Esophagus muscularis mucosa (tissue), 4 donors: Measurements from ENCODE around the gene CARD14. TPM values are rescaled to one million over a fixed set of nuclear protein-coding genes. Genes with fewer than 3 reads are reported as not detected.

Source experiments
- DNase-seq: peaks from one replicate; pipeline ENCODE4 v3.0.0-alpha.2; 2017; ENCODE audit errors: extremely low spot score
- H3K27ac ChIP-seq, 4 donors: fragments of 200-600 bp; sonication (generic); replicated peaks in 1 of 4; 1 replicate in 3 of 4; 2 replicates in 1 of 4; pipeline ENCODE4 v1.5.1; 2016 to 2019; ENCODE audit warnings: mild to moderate bottlenecking in 1 of 4
- H3K27me3 ChIP-seq, 4 donors: fragments of 200-600 bp; sonication (generic); one replicate each; pipeline versions ENCODE4 v1.5.1 to v1.6.0; 2016 to 2019
- H3K36me3 ChIP-seq, 4 donors: fragments of 200-600 bp; sonication (generic); one replicate each; pipeline ENCODE4 v1.5.1; 2016 to 2019
- H3K4me1 ChIP-seq, 4 donors: fragments of 200-600 bp; sonication (generic); one replicate each; pipeline ENCODE4 v1.5.1; 2016 to 2019
- H3K4me3 ChIP-seq, 4 donors: fragments of 200-600 bp; sonication (generic); 1 replicate in 2 of 4; 2 replicates in 2 of 4; pipeline ENCODE4 v1.5.1; 2016 to 2019; ENCODE audit warnings: mild to moderate bottlenecking in 4 of 4, moderate library complexity in 1 of 4
- H3K9me3 ChIP-seq, 4 donors: fragments of 200-600 bp; sonication (generic); 1 replicate in 3 of 4; 2 replicates in 1 of 4; pipeline ENCODE4 v1.5.1; 2016 to 2019
- EP300 ChIP-seq: sonication (generic); formaldehyde crosslinking; IDR thresholded peaks from one replicate; pipeline ENCODE4 v1.6.1; 2017; ENCODE audit warnings: antibody characterized with exemption
- POLR2A ChIP-seq: fragments of 450-650 bp; IDR thresholded peaks from one replicate; pipeline ENCODE4 v1.6.1; 2017; ENCODE audit warnings: antibody characterized with exemption, moderate library complexity, mild to moderate bottlenecking, low read depth
- POLR2AphosphoS5 ChIP-seq, 2 donors: sonication (generic); formaldehyde crosslinking; IDR thresholded peaks; one replicate each; pipeline ENCODE4 v1.6.1; 2017; ENCODE audit warnings: antibody characterized with exemption in 2 of 2
- WGBS: methylation state at CpG from one replicate; pipeline ENCODE4 v1.1.5; 2018; 5-methylcytosine and 5-hydroxymethylcytosine counted together
- intact Hi-C: fragments of 100-400 bp; cut with DNase I; formaldehyde crosslinking; loops from one replicate; pipeline ENCODE4 v1.15.1; 2023
- total RNA-seq, 4 donors: library from RNA; depleted of rRNA; stranded (reverse); fragments of >200 nt; gene quantifications; one replicate each; pipeline versions ENCODE4 v1.1.0 to v1.2.1, GENCODE V29; 2016
- TF ChIP-seq, protein P1 (sequence below), 3 experiments: fragments of 200-600 bp in 2 of 3; fragments of 450-650 bp in 1 of 3; sonication (generic) in 2 of 3; IDR thresholded peaks; one replicate each; pipeline ENCODE4 v1.5.1; 2017 to 2019; ENCODE audit warnings: antibody characterized with exemption in 3 of 3, mild to moderate bottlenecking in 2 of 3, moderate library complexity in 1 of 3

The CARD14 gene
- total RNA-seq, 4 donors from 2014 or later: 0.23 to 0.33 (median 0.32) TPM; not detected in 1

- DNase-seq: no peak
- intact Hi-C loops: no loop called here
- Histone ChIP-seq H3K27me3 (peaks cover 0 to 41% (median 2%) of the 10 kb centered on the region in 4 donors), H3K36me3 (no peaks in the 10 kb centered on the region), H3K9me3 (no peaks in the 10 kb centered on the region), H3K4me1 (peaks cover 7 to 29% (median 22%) of the 10 kb centered on the region in 4 donors), H3K27ac (no peak overlapping the region), H3K4me3 (no peak overlapping the region)
- 84% methylated on average over 10 of the region's 20 CpGs for WGBS
- no peak for TF ChIP-seq POLR2A
- TF ChIP-seq POLR2AphosphoS5 (IDR thresholded peaks at IDR 0.05): no peak
Observed at GRCh38 chr17:80191192-80191591, 21.4 kb downstream of the CARD14 start.

GRCh38 chr17:80191865-80192661, 22.2 kb downstream of the CARD14 start:
- 62% methylated on average over 28 of the region's 29 CpGs for WGBS
- no peak for DNase-seq
- no peak for TF ChIP-seq POLR2AphosphoS5 (IDR thresholded peaks at IDR 0.05)
- TF ChIP-seq EP300: no peak
- no peak for TF ChIP-seq POLR2A
- TF ChIP-seq, protein P1, sequence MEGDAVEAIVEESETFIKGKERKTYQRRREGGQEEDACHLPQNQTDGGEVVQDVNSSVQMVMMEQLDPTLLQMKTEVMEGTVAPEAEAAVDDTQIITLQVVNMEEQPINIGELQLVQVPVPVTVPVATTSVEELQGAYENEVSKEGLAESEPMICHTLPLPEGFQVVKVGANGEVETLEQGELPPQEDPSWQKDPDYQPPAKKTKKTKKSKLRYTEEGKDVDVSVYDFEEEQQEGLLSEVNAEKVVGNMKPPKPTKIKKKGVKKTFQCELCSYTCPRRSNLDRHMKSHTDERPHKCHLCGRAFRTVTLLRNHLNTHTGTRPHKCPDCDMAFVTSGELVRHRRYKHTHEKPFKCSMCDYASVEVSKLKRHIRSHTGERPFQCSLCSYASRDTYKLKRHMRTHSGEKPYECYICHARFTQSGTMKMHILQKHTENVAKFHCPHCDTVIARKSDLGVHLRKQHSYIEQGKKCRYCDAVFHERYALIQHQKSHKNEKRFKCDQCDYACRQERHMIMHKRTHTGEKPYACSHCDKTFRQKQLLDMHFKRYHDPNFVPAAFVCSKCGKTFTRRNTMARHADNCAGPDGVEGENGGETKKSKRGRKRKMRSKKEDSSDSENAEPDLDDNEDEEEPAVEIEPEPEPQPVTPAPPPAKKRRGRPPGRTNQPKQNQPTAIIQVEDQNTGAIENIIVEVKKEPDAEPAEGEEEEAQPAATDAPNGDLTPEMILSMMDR (IDR thresholded peaks at IDR 0.05): no peak
- Histone ChIP-seq H3K27ac (peak overlapping the region in 1 of 4 donors; percentile 4), H3K36me3 (no peaks in the 10 kb centered on the region), H3K27me3 (peaks cover 0 to 49% (median 2%) of the 10 kb centered on the region in 4 donors), H3K4me1 (peaks cover 7 to 29% (median 22%) of the 10 kb centered on the region in 4 donors), H3K9me3 (no peaks in the 10 kb centered on the region), H3K4me3 (peak overlapping the region in 2 of 4 donors; percentile 12 to 15)
- intact Hi-C loops: no loop called here

- intact Hi-C loops: no loop called here
- 93% methylated on average over 13 of the region's 14 CpGs for WGBS
- TF ChIP-seq POLR2AphosphoS5 (IDR thresholded peaks at IDR 0.05) (no peak), EP300 (no peak), POLR2A (no peak)
- TF ChIP-seq, protein P1 (IDR thresholded peaks at IDR 0.05): no peak
Observed at GRCh38 chr17:80195141-80195540, 25.3 kb downstream of the CARD14 start.

DNA sequence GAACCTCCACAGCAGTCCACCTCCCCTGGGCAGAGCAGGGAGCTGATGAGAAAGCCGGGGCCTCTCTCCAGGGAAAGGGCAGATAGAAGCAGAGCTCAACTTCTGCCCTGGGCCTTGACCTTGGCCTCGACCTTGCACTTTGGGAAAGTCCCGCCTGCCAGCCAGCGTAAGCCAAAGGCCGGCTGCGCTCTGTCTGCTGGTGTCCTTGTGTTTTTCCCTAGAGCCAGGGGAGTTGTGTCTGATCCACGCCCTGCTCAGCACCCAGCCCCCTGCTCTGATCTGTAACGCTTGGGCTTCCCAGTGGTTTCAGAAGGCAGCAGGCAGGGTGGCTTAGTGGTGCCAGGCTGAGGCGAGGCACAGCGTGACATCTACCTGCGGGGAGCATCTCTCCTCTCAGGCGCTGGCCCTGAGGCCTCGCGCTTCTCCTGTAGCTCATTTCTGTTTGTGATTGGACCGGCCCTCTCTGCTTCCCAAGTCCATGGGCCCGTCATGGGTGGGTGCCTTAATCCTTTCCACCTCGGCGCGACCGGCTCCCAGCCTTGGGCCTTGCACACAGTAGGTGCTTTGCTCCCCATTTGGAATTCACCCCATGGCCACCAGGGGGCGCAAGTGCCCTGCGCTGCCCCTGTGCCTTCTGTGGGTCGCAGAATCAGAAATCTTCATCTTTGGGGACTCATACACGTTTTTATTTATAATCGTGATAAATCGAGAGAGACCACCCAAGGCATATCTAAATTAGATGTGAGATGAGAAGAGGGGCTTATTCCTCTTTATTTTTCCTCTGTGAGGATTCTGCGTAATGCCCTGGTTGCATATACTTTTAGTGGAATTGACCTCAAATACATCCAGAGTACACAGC, 26.1 kb downstream of the CARD14 start:
- WGBS: 61% methylated on average over 22 of the region's 27 CpGs
- no peak for DNase-seq
- TF ChIP-seq, protein P1 (IDR thresholded peaks at IDR 0.05): peak; percentile 70 to 81 (median 80)
- no peak for TF ChIP-seq EP300
- H3K4me3 ChIP-seq: no peak overlapping the region
- no peaks in the 10 kb centered on the region for H3K36me3 ChIP-seq
- intact Hi-C loops: no loop called here
- H3K27ac ChIP-seq: no peak overlapping the region
- peaks cover 0 to 58% (median 2%) of the 10 kb centered on the region in 4 donors for H3K27me3 ChIP-seq
- H3K9me3 ChIP-seq: no peaks in the 10 kb centered on the region
- peaks cover 0 to 17% (median 10%) of the 10 kb centered on the region in 4 donors for H3K4me1 ChIP-seq

More at GRCh38 chr17:80195141-80195540, 25.3 kb downstream of the CARD14 start:
- Histone ChIP-seq H3K4me3 (no peak overlapping the region), H3K9me3 (no peaks in the 10 kb centered on the region), H3K27ac (no peak overlapping the region), H3K36me3 (no peaks in the 10 kb centered on the region), H3K27me3 (peaks cover 0 to 58% (median 2%) of the 10 kb centered on the region in 4 donors), H3K4me1 (peaks cover 0 to 17% (median 10%) of the 10 kb centered on the region in 4 donors)
- no peak for DNase-seq

- intact Hi-C loops: no loop called here
- H3K4me1 ChIP-seq: peaks cover 0 to 12% (median 5%) of the 10 kb centered on the region in 4 donors
- no peaks in the 10 kb centered on the region for H3K9me3 ChIP-seq
- WGBS: 92% methylated on average over 5 of the region's 7 CpGs
- no peak overlapping the region for H3K4me3 ChIP-seq
- DNase-seq: no peak
- no peak for TF ChIP-seq POLR2A
- H3K27ac ChIP-seq: no peak overlapping the region
- H3K36me3 ChIP-seq: no peaks in the 10 kb centered on the region
- peaks cover 0 to 53% (median 2%) of the 10 kb centered on the region in 4 donors for H3K27me3 ChIP-seq
Observed at GRCh38 chr17:80196652-80197051, 26.8 kb downstream of the CARD14 start.
